Kidney (tissue), 14 donors: ENCODE measurements around the gene TMEM151A. TPM values are rescaled to one million over a fixed set of nuclear protein-coding genes. Genes with fewer than 3 reads are reported as not detected.

Source experiments
- DNase-seq, 5 donors: peaks; one replicate each; pipeline ENCODE4 v3.0.0-alpha.2; 2013 to 2020
- FAIRE-seq: peaks from 2 replicates; lab custom pipeline; 2012; peaks lifted over from hg19 to GRCh38; lab: Jason Lieb, UNC
- H3K27ac ChIP-seq, 2 donors: one replicate each; pipeline ENCODE4 v1.7.0; 2013; ENCODE audit warnings: low read depth in 2 of 2, low read length in 2 of 2, inconsistent platforms in 1 of 2
- H3K27me3 ChIP-seq: one replicate; pipeline ENCODE4 v1.7.1; 2013; ENCODE audit warnings: low read length, inconsistent platforms; ENCODE audit not compliant: control insufficient read depth, insufficient read depth
- H3K36me3 ChIP-seq, 3 donors: one replicate each; pipeline versions ENCODE4 v1.7.0 to v1.7.1; 2013; ENCODE audit warnings: low read length in 3 of 3, control low read depth in 1 of 3, inconsistent platforms in 1 of 3; ENCODE audit not compliant: insufficient read depth in 3 of 3, control insufficient read depth in 2 of 3
- H3K4me1 ChIP-seq, 3 donors: one replicate each; pipeline versions ENCODE4 v1.7.0 to v1.7.1; 2013; ENCODE audit warnings: low read length in 3 of 3, inconsistent platforms in 1 of 3, low read depth in 1 of 3; ENCODE audit not compliant: control insufficient read depth in 2 of 3, insufficient read depth in 2 of 3
- H3K4me3 ChIP-seq, 3 donors: one replicate each; pipeline versions ENCODE4 v1.7.0 to v1.8.1; 2013; ENCODE audit warnings: low read length in 3 of 3, control low read depth in 1 of 3, inconsistent platforms in 1 of 3
- H3K9ac ChIP-seq, 3 donors: one replicate each; pipeline versions ENCODE4 v1.7.0 to v1.7.1; 2013; ENCODE audit warnings: low read length in 3 of 3, control low read depth in 1 of 3, inconsistent platforms in 1 of 3
- H3K9me3 ChIP-seq, 3 donors: one replicate each; pipeline versions ENCODE4 v1.7.0 to v1.7.1; 2013; ENCODE audit warnings: low read length in 3 of 3, control low read depth in 1 of 3, inconsistent platforms in 1 of 3; ENCODE audit not compliant: control insufficient read depth in 2 of 3, insufficient read depth in 1 of 3
- intact Hi-C: fragments of 100-400 bp; cut with DNase I; formaldehyde crosslinking; loops from one replicate; pipeline ENCODE4 v1.11.1; 2022
- polyA plus RNA-seq: library from polyadenylated mRNA; stranded (reverse); fragments of 350-450 nt; fragmentation: Illumina TruSeq; extraction: RNeasy Lipid Tissue Mini Kit (QIAGEN cat#74804); gene quantifications from one replicate; pipeline ENCODE4 v1.2.3, GENCODE V29; 2014; ENCODE audit warnings: low read depth, low replicate concordance; ENCODE audit not compliant: insufficient read depth
- total RNA-seq: library from RNA; stranded (reverse); fragmentation: NEBNext Ultra II Directional; extraction: Animal tissue kit (Norgen Biotek cat#: 25700); gene quantifications from one replicate; pipeline ENCODE4 v1.2.1, GENCODE V29; 2021
- TF ChIP-seq, protein P1 (sequence below): IDR thresholded peaks from 3 replicates; pipeline ENCODE4 v1.5.1; 2012; ENCODE audit warnings: mild to moderate bottlenecking, moderate library complexity, borderline replicate concordance; ENCODE audit not compliant: insufficient read depth; ENCODE audit errors: extremely low read depth
- donor health status: control.
- donor health status: control.
- donor health status: control.
- donor health status: control.
- donor health status: control.
- donor health status: DM: yes; HTN: yes; CAD: no.
- donor health status: Normal renal cell carcinoma (clear cell type).

The TMEM151A gene
- total and polyA plus RNA-seq, 2 donors from 2014 or later: 0.19 TPM; not detected in 1

DNA sequence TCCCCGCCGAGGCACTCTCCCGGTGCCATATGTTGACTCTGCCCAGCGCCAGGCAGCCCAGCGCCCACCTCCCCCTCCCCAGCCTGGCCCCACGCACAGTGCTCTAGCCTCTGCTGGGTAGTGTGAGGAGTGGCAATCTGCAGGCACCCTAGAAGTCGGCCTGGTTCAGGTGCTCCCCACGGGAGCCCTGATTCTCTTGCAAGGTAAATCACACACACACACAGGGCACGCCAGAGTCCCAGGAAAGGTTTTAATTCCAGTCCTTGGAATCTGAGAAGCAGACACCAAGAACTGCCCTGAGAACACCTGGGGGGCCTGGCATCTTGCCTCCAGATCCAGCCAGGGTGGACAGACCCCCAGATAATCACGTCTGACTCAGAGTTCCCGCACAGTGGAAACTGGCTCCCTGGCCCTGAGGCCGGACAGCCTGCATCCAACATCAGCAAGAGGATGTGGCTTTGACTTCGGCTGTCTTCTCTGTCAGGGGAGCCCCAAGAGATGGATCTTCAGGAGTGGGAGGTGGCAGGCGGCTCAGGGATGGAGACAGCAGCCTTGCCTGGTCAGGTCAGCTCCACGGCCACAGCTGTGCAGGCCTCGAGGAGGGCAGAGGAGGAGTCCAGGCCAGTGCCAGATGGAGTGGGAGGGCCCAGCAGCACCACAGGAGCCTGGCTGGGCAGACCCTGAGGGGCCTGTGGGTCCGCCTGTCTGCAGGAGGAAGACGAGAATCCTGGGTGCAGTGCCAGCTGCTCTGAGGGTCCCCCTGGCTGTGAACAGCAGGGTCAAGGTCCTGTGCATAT, 45.6 kb downstream of the TMEM151A start:
- H3K27ac ChIP-seq: no peak overlapping the region
- no peaks in the 10 kb centered on the region for H3K27me3 ChIP-seq
- no peak overlapping the region for H3K4me3 ChIP-seq
- DNase-seq (peak in 2 of 5 donors; percentile 40 to 72), FAIRE-seq (no peak)
- peaks cover 0 to 22% (median 20%) of the 10 kb centered on the region in 3 donors for H3K36me3 ChIP-seq
- H3K4me1 ChIP-seq: peaks cover 0 to 8% (median 2%) of the 10 kb centered on the region in 3 donors
- no peak overlapping the region for H3K9ac ChIP-seq
- no peaks in the 10 kb centered on the region for H3K9me3 ChIP-seq
- TF ChIP-seq, protein P1, sequence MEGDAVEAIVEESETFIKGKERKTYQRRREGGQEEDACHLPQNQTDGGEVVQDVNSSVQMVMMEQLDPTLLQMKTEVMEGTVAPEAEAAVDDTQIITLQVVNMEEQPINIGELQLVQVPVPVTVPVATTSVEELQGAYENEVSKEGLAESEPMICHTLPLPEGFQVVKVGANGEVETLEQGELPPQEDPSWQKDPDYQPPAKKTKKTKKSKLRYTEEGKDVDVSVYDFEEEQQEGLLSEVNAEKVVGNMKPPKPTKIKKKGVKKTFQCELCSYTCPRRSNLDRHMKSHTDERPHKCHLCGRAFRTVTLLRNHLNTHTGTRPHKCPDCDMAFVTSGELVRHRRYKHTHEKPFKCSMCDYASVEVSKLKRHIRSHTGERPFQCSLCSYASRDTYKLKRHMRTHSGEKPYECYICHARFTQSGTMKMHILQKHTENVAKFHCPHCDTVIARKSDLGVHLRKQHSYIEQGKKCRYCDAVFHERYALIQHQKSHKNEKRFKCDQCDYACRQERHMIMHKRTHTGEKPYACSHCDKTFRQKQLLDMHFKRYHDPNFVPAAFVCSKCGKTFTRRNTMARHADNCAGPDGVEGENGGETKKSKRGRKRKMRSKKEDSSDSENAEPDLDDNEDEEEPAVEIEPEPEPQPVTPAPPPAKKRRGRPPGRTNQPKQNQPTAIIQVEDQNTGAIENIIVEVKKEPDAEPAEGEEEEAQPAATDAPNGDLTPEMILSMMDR: no peak
- intact Hi-C loops: no loop called here

DNA sequence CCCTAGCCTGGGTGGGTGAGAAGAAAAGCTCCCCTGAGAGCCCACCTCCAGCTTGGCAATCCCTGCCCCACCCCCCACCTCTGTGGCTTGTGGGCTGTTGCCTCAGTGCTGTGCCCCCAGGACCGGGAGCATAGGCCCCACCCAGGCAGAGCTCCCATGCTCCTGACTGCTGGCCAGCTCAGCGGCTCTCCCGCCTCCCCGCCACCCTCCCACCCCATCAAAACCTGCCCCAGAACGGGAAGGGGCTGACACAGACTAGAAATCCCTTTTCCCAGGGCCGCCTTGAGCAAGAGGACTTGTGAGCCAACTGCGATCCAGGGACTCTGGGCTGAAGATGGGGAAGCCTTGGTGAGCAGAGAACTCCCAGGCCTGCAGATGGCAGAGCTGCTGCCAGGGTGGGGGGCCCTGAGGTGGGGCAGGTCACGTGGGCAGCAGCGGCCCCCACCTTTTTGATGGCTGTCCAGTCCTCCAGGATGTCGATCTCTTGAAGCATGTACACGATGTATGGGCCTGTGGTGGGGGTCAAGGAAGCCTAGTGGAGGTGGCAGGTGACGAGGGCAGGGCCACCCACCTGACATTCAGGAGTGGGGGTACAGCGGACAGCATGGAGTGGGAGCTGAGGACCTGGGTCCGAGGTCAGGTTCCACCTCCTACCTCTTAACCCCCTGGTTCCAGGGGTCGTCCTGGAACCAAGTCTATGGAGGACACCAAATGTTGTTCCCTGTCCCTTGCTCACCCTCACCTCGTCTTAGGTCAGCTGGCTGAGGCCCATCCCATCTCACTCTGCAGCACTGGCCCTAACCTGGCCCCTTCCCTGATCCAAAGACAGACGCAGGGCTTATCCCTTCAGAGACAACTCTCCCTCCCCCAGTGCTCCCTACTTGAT, 46.8 kb downstream of the TMEM151A start:
- no peaks in the 10 kb centered on the region for H3K27me3 ChIP-seq
- no peak overlapping the region for H3K4me3 ChIP-seq
- H3K27ac ChIP-seq: no peak overlapping the region
- FAIRE-seq (no peak), DNase-seq (peak in 1 of 5 donors; percentile 59)
- H3K9ac ChIP-seq: no peak overlapping the region
- no peaks in the 10 kb centered on the region for H3K9me3 ChIP-seq
- H3K36me3 ChIP-seq: peaks cover 0 to 22% (median 20%) of the 10 kb centered on the region in 3 donors
- intact Hi-C loops: no loop called here
- peaks cover 0 to 8% (median 2%) of the 10 kb centered on the region in 3 donors for H3K4me1 ChIP-seq
- TF ChIP-seq, protein P1: no peak

DNA sequence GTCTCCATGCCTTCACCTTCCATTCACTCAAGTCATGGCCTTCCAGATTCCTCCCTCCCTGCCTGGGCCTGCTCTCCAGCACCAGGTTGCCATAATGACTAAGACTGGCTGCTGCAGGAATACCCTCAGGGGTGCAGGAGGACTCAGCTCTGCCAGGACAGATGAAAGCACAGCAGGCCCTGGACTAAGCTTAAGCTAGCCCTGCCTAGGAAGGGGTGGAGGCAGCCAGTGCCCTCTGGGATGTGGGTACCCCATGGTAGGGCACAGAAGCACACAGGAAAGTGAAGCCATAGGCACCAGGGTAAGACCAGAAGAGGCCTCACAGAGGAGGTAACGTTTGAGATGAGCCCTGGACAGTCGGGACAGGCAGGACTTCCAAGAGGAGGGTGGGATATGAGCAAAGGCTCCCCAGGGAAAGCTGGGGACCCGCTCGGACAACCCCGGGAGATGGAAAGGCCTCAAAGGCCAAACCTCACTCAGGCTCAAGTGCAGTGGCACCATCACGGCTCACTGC, 47.5 kb downstream of the TMEM151A start:
- peaks cover 2 to 14% (median 5%) of the 10 kb centered on the region in 3 donors for H3K4me1 ChIP-seq
- TF ChIP-seq, protein P1: no peak
- DNase-seq: peak in 1 of 5 donors; percentile 50
- no peak for FAIRE-seq
- H3K4me3 ChIP-seq: no peak overlapping the region
- no peaks in the 10 kb centered on the region for H3K9me3 ChIP-seq
- H3K27ac ChIP-seq: no peak overlapping the region
- peaks cover 0 to 22% (median 20%) of the 10 kb centered on the region in 3 donors for H3K36me3 ChIP-seq
- no peaks in the 10 kb centered on the region for H3K27me3 ChIP-seq
- intact Hi-C loops: no loop called here
- no peak overlapping the region for H3K9ac ChIP-seq
